GM13977 (cell line): ENCODE data around the gene STBD1.

Experiments
- DNase-seq: peaks from one replicate; pipeline ENCODE4 v3.0.0; 2012; ENCODE audit warnings: low spot score
- in situ Hi-C: fragments of 300-500 bp; cut with MboI; formaldehyde crosslinking; loops from one replicate; pipeline ENCODE4 v1.12.0; 2022; ENCODE audit warnings: low sequenced_read_pairs, low pct_unique_long_range_greater_than_20kb, mixed read lengths, inconsistent platforms; ENCODE audit not compliant: unreplicated experiment
- TF ChIP-seq, protein P1 (sequence below): IDR thresholded peaks from 2 replicates; pipeline ENCODE4 v1.5.1; 2012; ENCODE audit warnings: mild to moderate bottlenecking, control low read depth; ENCODE audit not compliant: insufficient read depth; ENCODE audit errors: extremely low read depth, missing control alignments

The STBD1 gene

DNA sequence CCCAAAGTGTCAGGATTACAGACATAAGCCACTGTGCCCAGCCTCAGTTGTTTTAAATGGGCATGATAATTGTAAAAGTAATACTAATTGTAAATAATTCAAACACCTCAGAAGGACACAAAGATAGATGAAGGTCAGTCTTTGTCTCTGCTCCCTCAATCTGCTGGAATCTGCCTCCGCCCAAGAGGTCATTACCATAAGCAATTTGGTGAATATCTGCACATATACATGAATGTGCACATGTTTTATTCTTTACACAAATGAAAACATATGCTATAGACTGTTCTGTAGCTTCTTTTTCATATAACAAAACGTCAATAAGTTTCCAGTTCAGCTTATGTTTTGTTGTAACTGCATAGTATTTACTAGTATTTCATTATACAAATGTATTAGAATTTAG lies 7.0 kb downstream of the STBD1 start:
- in situ Hi-C loops = no loop called here
- TF ChIP-seq, protein P1, sequence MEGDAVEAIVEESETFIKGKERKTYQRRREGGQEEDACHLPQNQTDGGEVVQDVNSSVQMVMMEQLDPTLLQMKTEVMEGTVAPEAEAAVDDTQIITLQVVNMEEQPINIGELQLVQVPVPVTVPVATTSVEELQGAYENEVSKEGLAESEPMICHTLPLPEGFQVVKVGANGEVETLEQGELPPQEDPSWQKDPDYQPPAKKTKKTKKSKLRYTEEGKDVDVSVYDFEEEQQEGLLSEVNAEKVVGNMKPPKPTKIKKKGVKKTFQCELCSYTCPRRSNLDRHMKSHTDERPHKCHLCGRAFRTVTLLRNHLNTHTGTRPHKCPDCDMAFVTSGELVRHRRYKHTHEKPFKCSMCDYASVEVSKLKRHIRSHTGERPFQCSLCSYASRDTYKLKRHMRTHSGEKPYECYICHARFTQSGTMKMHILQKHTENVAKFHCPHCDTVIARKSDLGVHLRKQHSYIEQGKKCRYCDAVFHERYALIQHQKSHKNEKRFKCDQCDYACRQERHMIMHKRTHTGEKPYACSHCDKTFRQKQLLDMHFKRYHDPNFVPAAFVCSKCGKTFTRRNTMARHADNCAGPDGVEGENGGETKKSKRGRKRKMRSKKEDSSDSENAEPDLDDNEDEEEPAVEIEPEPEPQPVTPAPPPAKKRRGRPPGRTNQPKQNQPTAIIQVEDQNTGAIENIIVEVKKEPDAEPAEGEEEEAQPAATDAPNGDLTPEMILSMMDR = no peak

DNA sequence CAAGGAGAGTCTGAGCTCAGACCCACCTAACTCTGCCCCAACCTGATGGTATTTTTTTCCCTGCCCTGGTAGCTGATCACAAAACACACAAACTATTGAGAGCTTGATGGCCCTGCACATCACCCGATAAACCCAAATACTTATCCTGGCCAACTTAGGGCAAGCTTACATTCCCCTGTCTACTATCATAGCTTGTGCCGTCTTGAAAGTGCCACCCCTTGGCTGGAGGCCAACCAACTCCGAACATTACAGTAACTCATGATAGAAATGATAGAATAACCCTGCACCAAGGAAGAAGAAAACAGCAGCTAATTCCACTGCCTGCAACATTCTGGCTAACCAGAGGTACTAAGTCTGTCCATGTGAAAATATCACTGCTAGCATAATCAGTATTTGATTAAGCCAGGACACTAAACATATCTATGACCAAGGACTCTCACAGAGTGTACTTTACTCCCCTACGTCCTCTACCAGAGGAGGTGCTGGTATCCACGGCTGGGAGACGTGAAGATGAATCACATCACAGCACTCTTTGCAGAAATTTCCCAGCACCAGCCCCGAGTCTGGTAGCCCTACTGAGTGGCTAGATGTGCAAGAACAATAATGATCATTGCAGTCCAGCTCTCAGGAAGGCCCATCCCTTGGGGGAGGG lies 8.9 kb downstream of the STBD1 start:
- TF ChIP-seq, protein P1 = no peak
- in situ Hi-C loops = no loop called here
- no peak for DNase-seq

More for the DNA sequence above, 7.0 kb downstream of the STBD1 start:
- DNase-seq = no peak

DNA sequence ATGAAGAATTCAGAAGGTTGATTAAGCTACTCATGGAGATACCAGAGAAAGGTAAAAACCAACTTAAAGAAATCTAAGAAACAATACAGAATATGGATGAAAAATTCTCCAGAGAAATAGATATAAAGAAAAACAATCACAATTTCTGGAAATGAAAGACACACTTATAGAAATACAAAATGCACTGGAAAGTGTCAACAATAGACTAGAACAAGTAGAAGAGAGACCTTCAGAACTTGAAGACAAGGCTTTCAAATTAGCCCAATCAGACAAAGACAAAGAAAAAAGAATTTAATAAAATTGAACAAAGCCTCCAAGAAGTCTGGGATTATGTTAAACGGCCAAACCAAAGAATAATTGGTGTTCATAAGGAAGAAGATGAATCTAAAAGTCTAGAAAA lies 9.6 kb downstream of the STBD1 start:
- in situ Hi-C loops = no loop called here
- TF ChIP-seq, protein P1 = no peak
- no peak for DNase-seq

DNA sequence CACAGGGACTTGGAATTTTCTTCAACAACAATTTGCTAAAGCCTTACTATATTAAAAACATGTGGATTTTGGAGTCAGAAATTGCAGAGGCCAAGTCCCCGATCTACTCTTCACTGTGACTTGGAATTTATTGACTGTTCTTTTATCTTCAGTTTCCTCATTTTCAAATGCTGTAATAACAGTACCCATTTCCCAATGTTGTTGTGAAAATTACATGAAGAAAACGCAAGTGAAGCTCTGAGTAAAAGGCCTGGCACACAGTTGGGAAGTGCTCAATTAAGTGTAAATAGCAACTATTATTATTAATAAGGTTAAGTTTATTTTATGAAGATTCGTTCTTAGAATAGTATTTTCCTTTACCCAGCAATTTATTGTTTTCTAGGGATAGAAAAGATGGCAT lies 15.7 kb downstream of the STBD1 start:
- in situ Hi-C loops = no loop called here
- DNase-seq = no peak
- TF ChIP-seq, protein P1 = no peak

DNA sequence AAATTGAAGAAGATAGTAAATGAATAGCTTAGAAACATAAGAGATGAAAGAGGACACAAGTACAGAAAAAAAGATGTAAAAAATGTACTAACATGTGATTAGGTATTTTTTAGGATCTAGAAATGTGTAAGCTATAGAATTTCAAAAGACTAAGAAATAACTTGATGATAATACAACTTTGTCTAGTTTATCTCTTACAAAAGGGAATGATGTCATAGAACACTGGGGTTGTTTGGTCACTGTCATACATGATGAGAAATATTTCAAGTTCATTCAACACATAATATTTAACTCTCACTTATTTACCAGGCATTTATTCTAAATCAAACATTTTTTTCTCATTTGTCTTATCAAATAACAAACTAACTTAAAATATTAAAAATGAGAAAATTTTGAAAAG lies 18.5 kb downstream of the STBD1 start:
- in situ Hi-C loops = no loop called here
- TF ChIP-seq, protein P1 = no peak
- DNase-seq = no peak

DNA sequence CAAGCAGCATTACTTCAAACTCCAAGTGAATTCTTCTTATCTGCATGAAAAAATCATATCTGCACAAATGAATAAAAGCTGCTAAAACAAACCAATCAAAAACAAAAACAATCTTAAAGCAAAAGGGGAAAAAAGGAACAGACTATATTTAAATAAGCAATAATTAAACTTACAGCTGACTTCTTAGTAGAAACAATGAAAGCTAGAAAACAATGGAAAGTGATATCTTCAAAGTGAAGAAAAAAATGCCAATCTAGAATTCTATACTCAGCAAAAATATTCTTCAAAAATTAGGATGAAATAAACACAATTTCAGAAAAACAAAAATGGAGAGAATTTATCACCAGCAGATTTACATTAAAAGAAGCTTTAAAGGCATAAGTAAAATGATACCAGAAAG lies 20.0 kb downstream of the STBD1 start:
- in situ Hi-C loops = no loop called here
- no peak for DNase-seq
- TF ChIP-seq, protein P1 = no peak
